Spleen (tissue), 11 donors: ENCODE results near the gene PTPRM. TPM values are rescaled to one million over a fixed set of nuclear protein-coding genes. Genes with fewer than 3 reads are reported as not detected.

Experiments
- DNase-seq: peaks from one replicate; pipeline ENCODE4 v3.0.0-alpha.2; 2020
- H3K27ac ChIP-seq, 8 donors: fragments of 200-600 bp; sonication (generic) in 7 of 8; 1 replicate in 4 of 8; 2 replicates in 4 of 8; pipeline versions ENCODE4 v1.5.0 to v1.8.0; 2016 to 2021; ENCODE audit warnings: inconsistent platforms in 4 of 8, mild to moderate bottlenecking in 4 of 8, moderate library complexity in 1 of 8
- H3K27me3 ChIP-seq, 7 donors: fragments of 200-600 bp; sonication (generic) in 6 of 7; replicated peaks in 1 of 7; 1 replicate in 4 of 7; 2 replicates in 3 of 7; pipeline versions ENCODE4 v1.5.0 to v1.8.0; 2016 to 2021; ENCODE audit warnings: inconsistent platforms in 3 of 7, mild to moderate bottlenecking in 1 of 7
- H3K36me3 ChIP-seq, 6 donors: fragments of 200-600 bp; sonication (generic) in 5 of 6; 1 replicate in 4 of 6; 2 replicates in 2 of 6; pipeline versions ENCODE4 v1.5.0 to v1.8.0; 2016 to 2021; ENCODE audit warnings: inconsistent platforms in 2 of 6
- H3K4me1 ChIP-seq, 6 donors: fragments of 200-600 bp; sonication (generic) in 5 of 6; 1 replicate in 3 of 6; 2 replicates in 3 of 6; pipeline versions ENCODE4 v1.5.0 to v1.8.0; 2016 to 2021; ENCODE audit warnings: inconsistent platforms in 3 of 6
- H3K4me3 ChIP-seq, 8 donors: fragments of 200-600 bp; sonication (generic) in 7 of 8; 1 replicate in 4 of 8; 2 replicates in 4 of 8; pipeline versions ENCODE4 v1.5.0 to v1.8.0; 2016 to 2021; ENCODE audit warnings: inconsistent platforms in 4 of 8, mild to moderate bottlenecking in 4 of 8, moderate library complexity in 2 of 8
- H3K9me3 ChIP-seq, 8 donors: fragments of 200-600 bp; sonication (generic) in 7 of 8; 1 replicate in 4 of 8; 2 replicates in 4 of 8; pipeline versions ENCODE4 v1.5.0 to v1.8.0; 2016 to 2021; ENCODE audit warnings: inconsistent platforms in 4 of 8
- POLR2A ChIP-seq, 3 donors: fragments of 450-650 bp; IDR thresholded peaks; one replicate each; pipeline ENCODE4 v1.5.1; 2017; ENCODE audit warnings: antibody characterized with exemption in 3 of 3, mild to moderate bottlenecking in 1 of 3
- POLR2AphosphoS5 ChIP-seq, 3 donors: sonication (generic); formaldehyde crosslinking; IDR thresholded peaks; one replicate each; pipeline ENCODE4 v1.5.1; 2017; ENCODE audit warnings: antibody characterized with exemption in 3 of 3
- WGBS, 5 donors: extraction: QIAGEN DNeasy Blood & Tissue Kit in 3 of 5; methylation state at CpG; one replicate each; pipeline versions ENCODE4 v1.1.5 to v1.1.7; 2013 to 2018; 5-methylcytosine and 5-hydroxymethylcytosine counted together
- intact Hi-C: fragments of 100-400 bp; cut with DNase I; formaldehyde crosslinking; loops from one replicate; pipeline ENCODE4 v1.15.0; 2023; ENCODE audit warnings: low total_unique reads
- polyA plus RNA-seq, 3 donors: library from polyadenylated mRNA; stranded (reverse); fragments of 200-250 nt; gene quantifications; one replicate each; pipeline ENCODE4 v1.2.1, GENCODE V29; 2013
- total RNA-seq, 7 donors: library from RNA; depleted of rRNA in 3 of 7; stranded (reverse); fragments of >200 nt in 3 of 7; fragmentation: NEBNext Ultra II Directional in 4 of 7; extraction: Animal tissue kit (Norgen Biotek cat#: 25700) in 4 of 7; gene quantifications; one replicate each; pipeline versions ENCODE4 v1.1.0 to v1.2.1, GENCODE V29; 2016 to 2021
- TF ChIP-seq, protein P1 (sequence below), 11 experiments: fragments of 200-600 bp in 7 of 11; fragments of 450-650 bp in 4 of 11; sonication (generic) in 4 of 11; IDR thresholded peaks in 8 of 11; conservative IDR thresholded peaks in 3 of 11; 1 replicate in 7 of 11; 2 replicates in 4 of 11; pipeline versions ENCODE4 v1.4.0 to v1.8.0; 2016 to 2021; ENCODE audit warnings: antibody characterized with exemption in 11 of 11, inconsistent platforms in 4 of 11, mild to moderate bottlenecking in 1 of 11
- donor health status: healthy with polysubstance abuse.
- donor health status: DM: no; HTN: no; CAD: no; lungs with moderate emphysema.
- donor health status: DM: no; HTN: no; CAD: no.
- donor health status: Bipolar disorder and iron deficiency.
- donor health status: healthy.
- donor health status: DM: no; HTN: no; CAD: no.
- donor health status: DM: yes; HTN: yes; CAD: no.

The PTPRM gene
- total and polyA plus RNA-seq, 10 donors, result 23.5 to 97.8 (median 62.8) TPM

- Histone ChIP-seq H3K9me3 (no peaks in the 10 kb centered on the region), H3K27ac (no peak overlapping the region), H3K4me3 (no peak overlapping the region), H3K36me3 (peaks cover 0 to 58% (median 5%) of the 10 kb centered on the region in 6 donors), H3K27me3 (no peaks in the 10 kb centered on the region), H3K4me1 (no peaks in the 10 kb centered on the region)
- intact Hi-C loops, result no loop called here
- 89 to 96% (median 92%) methylated on average over 7 to 17 of the region's 17 CpGs for WGBS, 5 donors
- DNase-seq, result no peak
- no peak for TF ChIP-seq POLR2A (IDR thresholded peaks at IDR 0.05)
- TF ChIP-seq POLR2AphosphoS5 (IDR thresholded peaks at IDR 0.05), result no peak
- TF ChIP-seq, protein P1, sequence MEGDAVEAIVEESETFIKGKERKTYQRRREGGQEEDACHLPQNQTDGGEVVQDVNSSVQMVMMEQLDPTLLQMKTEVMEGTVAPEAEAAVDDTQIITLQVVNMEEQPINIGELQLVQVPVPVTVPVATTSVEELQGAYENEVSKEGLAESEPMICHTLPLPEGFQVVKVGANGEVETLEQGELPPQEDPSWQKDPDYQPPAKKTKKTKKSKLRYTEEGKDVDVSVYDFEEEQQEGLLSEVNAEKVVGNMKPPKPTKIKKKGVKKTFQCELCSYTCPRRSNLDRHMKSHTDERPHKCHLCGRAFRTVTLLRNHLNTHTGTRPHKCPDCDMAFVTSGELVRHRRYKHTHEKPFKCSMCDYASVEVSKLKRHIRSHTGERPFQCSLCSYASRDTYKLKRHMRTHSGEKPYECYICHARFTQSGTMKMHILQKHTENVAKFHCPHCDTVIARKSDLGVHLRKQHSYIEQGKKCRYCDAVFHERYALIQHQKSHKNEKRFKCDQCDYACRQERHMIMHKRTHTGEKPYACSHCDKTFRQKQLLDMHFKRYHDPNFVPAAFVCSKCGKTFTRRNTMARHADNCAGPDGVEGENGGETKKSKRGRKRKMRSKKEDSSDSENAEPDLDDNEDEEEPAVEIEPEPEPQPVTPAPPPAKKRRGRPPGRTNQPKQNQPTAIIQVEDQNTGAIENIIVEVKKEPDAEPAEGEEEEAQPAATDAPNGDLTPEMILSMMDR (IDR thresholded peaks at IDR 0.05 in 8 of 11, conservative IDR thresholded peaks at IDR 0.05 in 3 of 11), result no peak
Observed at GRCh38 chr18:8400193-8400752, 833.2 kb downstream of the PTPRM start.

DNA sequence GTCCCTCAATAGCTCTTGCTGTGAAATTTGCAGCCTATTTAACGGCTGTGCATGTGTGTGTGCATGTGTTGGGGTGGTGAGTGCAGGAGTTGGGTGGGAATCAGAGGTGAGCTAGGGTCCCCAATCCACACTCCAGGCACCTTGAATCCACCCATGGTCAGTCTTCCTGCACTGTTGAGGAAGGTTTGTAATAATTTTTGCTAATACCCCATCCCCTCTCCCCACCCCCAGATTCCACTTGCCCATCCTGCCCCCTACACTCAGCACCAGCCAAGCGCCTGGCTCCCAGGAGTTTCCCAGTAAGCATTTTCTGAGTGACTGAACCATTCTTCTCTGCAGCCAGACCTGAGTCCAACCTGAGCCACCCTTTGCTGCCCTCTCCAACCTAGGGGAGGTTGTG lies 833.7 kb downstream of the PTPRM start:
- no peak for TF ChIP-seq POLR2A (IDR thresholded peaks at IDR 0.05)
- TF ChIP-seq POLR2AphosphoS5 (IDR thresholded peaks at IDR 0.05), result no peak
- TF ChIP-seq, protein P1 (IDR thresholded peaks at IDR 0.05 in 8 of 11, conservative IDR thresholded peaks at IDR 0.05 in 3 of 11), result no peak
- WGBS, 5 donors, result 47 to 69% (median 64%) methylated on average over 2 of the region's 2 CpGs
- no peak for DNase-seq
- Histone ChIP-seq H3K27ac (no peak overlapping the region), H3K4me3 (no peak overlapping the region), H3K4me1 (no peaks in the 10 kb centered on the region), H3K27me3 (no peaks in the 10 kb centered on the region), H3K36me3 (peaks cover 0 to 57% (median 5%) of the 10 kb centered on the region in 6 donors), H3K9me3 (no peaks in the 10 kb centered on the region)
- intact Hi-C loops, result no loop called here

- Histone ChIP-seq H3K27me3 (no peaks in the 10 kb centered on the region), H3K9me3 (no peaks in the 10 kb centered on the region), H3K4me3 (no peak overlapping the region), H3K4me1 (no peaks in the 10 kb centered on the region), H3K36me3 (peaks cover 0 to 58% (median 5%) of the 10 kb centered on the region in 6 donors), H3K27ac (no peak overlapping the region)
- 83 to 91% (median 87%) methylated on average over 9 to 17 of the region's 17 CpGs for WGBS, 5 donors
- intact Hi-C loops, result no loop called here
- no peak for DNase-seq
- TF ChIP-seq POLR2A (IDR thresholded peaks at IDR 0.05) (no peak), POLR2AphosphoS5 (IDR thresholded peaks at IDR 0.05) (no peak)
- TF ChIP-seq, protein P1 (IDR thresholded peaks at IDR 0.05 in 8 of 11, conservative IDR thresholded peaks at IDR 0.05 in 3 of 11), result no peak
Observed at GRCh38 chr18:8401606-8402005, 834.5 kb downstream of the PTPRM start.

DNA sequence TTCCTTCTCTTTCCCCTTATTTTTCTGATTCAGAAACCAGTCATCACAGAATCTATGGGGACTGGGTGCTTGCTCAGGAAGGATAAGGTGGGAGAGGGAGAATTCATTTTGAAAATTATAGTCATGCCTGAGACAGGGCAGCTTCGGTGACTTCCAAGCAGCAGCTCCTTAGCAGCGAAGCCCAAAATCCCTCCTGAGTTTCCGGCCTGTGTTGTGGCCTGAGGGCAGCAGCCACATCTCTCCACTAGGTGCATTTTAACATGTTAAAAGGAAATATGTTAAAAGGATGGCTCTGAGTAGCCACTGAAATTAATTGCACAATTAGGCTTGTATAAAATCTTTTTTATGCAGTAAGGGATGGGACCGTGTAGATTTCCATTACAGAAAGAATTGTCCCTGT lies 835.1 kb downstream of the PTPRM start:
- Histone ChIP-seq H3K36me3 (peaks cover 0 to 59% (median 8%) of the 10 kb centered on the region in 6 donors), H3K27ac (no peak overlapping the region), H3K27me3 (no peaks in the 10 kb centered on the region), H3K4me3 (no peak overlapping the region), H3K4me1 (no peaks in the 10 kb centered on the region), H3K9me3 (no peaks in the 10 kb centered on the region)
- DNase-seq, result no peak
- TF ChIP-seq POLR2AphosphoS5 (IDR thresholded peaks at IDR 0.05) (no peak), POLR2A (IDR thresholded peaks at IDR 0.05) (no peak)
- intact Hi-C loops, result no loop called here
- 89 to 96% (median 92%) methylated on average over 4 of the region's 4 CpGs for WGBS, 5 donors
